HG02885 (cell line): ENCODE measurements around the gene SPG11.
"Not testable (repeated sequence)": the region's sequence is repeated elsewhere in the genome, so short reads cannot be mapped to it uniquely, and the experiment has no call there.

Experiments
- ATAC-seq: cut with Tn5 transposase; IDR thresholded peaks from one replicate; pipeline ENCODE4 v1.9.1; 2021; ENCODE audit warnings: mild to moderate bottlenecking; ENCODE audit not compliant: unreplicated experiment, poor library complexity

Gene SPG11

GRCh38 chr15:44535092-44535491 lies 128.4 kb downstream of the SPG11 start:
- ATAC-seq, result no peak

GRCh38 chr15:44532689-44533088 lies 130.8 kb downstream of the SPG11 start:
- ATAC-seq, result no peak

DNA sequence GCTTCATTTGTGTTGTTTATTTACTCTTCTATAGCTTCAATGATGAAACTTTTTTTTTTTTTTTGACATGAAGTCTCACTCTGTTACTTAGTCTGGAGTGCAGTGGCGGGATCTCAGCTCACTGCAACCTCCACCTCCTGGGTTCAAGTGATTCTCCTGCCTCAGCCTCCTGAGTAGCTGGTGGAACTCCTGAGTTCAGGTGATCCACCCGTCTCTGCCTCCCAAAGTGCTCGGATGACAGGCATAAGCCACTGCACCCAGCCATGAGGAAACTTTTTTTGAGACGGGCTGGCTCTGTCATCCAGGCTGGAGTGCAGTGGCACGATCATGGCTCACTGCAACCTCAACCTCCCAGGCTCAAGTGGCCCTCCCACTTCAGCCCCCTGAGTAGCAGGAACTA lies 131.2 kb downstream of the SPG11 start:
- not testable (repeated sequence) for ATAC-seq

- no peak for ATAC-seq
These were observed 132.8 kb downstream of the SPG11 start for GRCh38 chr15:44530653-44531052.

DNA sequence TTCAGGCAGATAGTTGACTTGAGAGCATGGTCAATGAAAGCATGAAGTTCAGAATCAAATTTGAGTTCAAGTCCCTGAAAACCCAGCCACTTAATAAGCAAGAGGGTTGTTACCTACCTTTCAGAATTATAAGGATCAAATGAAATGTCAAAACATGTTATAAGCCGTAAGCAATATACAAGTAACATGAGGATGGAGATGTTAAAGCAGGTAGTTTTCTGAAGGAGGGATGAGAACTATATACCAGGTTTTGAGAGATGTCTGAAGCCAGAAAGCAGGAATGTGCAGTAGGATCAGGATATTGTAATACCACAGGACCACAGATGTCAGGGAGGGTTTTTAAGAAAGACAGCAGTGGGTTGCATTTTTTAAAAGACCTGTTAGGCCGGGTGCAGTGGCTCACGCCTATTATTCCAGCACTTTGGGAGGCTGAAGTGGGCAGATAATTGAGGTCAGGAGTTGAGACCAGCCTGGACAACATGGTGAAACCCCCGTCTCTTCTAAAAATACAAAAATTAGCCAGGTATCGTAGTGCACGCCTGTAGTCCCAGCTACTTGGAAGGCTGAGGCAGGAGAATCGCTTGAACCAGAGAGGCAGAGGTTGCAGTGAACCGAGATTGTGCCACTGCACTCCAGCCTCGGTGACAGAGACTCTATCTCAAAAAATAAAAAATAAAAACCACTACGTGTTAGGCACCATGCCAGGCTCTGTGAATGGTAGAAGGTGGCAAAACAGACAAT lies 133.4 kb downstream of the SPG11 start:
- ATAC-seq, result no peak

- ATAC-seq, result no peak
These were observed 136.2 kb downstream of the SPG11 start for GRCh38 chr15:44527241-44527640.

- ATAC-seq, result no peak
These were observed 138.4 kb downstream of the SPG11 start for GRCh38 chr15:44525018-44525417.

DNA sequence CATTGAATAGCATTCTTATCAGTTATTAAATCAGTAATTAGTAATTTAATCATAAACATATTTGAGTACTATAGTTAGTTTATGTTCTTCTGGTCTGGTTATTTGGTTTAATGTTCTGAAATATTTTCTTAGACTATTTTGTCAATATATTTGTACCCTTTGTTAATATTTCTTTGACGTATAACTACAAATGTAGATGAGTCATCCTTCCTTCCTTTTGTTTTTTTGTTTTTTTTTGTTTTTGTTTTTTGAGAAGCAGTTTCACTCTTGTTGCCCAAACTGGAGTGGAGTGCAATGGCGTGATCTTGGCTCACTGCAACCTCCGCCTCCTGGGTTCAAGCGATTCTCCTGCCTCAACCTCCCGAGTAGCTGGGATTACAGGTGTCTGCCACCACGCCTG lies 143.9 kb downstream of the SPG11 start:
- no peak for ATAC-seq

- no peak for ATAC-seq
These were observed 147.0 kb downstream of the SPG11 start for GRCh38 chr15:44516436-44516835.
